Measurements from ENCODE around the gene ABR.
"Not testable (repeated sequence)": the region's sequence is repeated elsewhere in the genome, so short reads cannot be mapped to it uniquely, and the experiment has no call there.

ABR gene

GRCh38 chr17:1044387-1045009, 135.3 kb downstream of the ABR start:
- DNase-seq: not testable (repeated sequence)

- DNase-seq: peak; percentile 74
Observed at GRCh38 chr17:1043601-1044251, 136.1 kb downstream of the ABR start.

GRCh38 chr17:1042486-1042885, 137.3 kb downstream of the ABR start:
- DNase-seq: no peak

- no peak for DNase-seq
Observed at GRCh38 chr17:1041746-1042145, 138.0 kb downstream of the ABR start.

GRCh38 chr17:1040216-1040600, 139.6 kb downstream of the ABR start:
- peak; percentile 80 for DNase-seq

- DNase-seq: peak; percentile 87
Observed at GRCh38 chr17:1039511-1040215, 140.1 kb downstream of the ABR start.

- DNase-seq: peak; percentile 60
Observed at GRCh38 chr17:1039123-1039507, 140.7 kb downstream of the ABR start.

GRCh38 chr17:1038459-1039122, 141.2 kb downstream of the ABR start:
- peak; percentile 64 for DNase-seq

- DNase-seq: no peak
Observed at GRCh38 chr17:1037238-1037879, 142.4 kb downstream of the ABR start.

- no peak for DNase-seq
Observed at GRCh38 chr17:1036845-1037237, 142.9 kb downstream of the ABR start.

GRCh38 chr17:1036171-1036844, 143.5 kb downstream of the ABR start:
- DNase-seq: no peak

- no peak for DNase-seq
Observed at GRCh38 chr17:1035546-1036170, 144.1 kb downstream of the ABR start.

- no peak for DNase-seq
Observed at GRCh38 chr17:1034652-1035210, 145.1 kb downstream of the ABR start.

- no peak for DNase-seq
Observed at GRCh38 chr17:1033503-1033902, 146.3 kb downstream of the ABR start.

GRCh38 chr17:1032391-1032790, 147.4 kb downstream of the ABR start:
- DNase-seq: no peak

GRCh38 chr17:1031711-1032110, 148.1 kb downstream of the ABR start:
- DNase-seq: peak; percentile 86

GRCh38 chr17:1030684-1031532, 148.9 kb downstream of the ABR start:
- peak; percentile 67 for DNase-seq

- DNase-seq: peak; percentile 71
Observed at GRCh38 chr17:1029922-1030644, 149.7 kb downstream of the ABR start.

GRCh38 chr17:1029196-1029921, 150.4 kb downstream of the ABR start:
- no peak for DNase-seq

All from femur (tissue), 1 donor.